Measurements from ENCODE around the gene GTPBP10.

Gene GTPBP10

DNA sequence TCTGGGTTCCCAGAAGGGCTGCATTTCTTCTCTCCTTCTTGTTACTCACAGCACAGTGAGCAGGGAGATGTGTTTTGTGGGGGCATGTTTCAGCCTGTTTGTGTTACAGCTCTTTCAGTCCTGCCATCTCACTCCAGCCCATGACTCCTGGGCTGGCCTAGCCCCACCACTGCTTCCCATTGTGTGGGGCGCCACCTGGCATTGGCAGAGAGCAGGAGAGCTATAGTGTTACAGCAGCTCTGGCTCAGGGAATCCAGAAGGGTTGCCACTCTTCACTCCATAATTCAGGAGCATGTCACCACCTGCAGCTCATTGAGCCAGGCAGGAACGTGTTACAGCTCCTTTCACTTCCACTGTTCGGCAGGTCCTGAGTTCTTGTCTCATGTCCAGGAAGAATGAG is 86.7 kb downstream of the GTPBP10 start:
- DNase-seq = no peak
